IPS-20b (cell line): Measurements from ENCODE around the gene FUZ.

ENCODE experiments used
- H3K27ac ChIP-seq: one replicate; pipeline ENCODE4 v1.5.1; 2013; ENCODE audit warnings: low read length
- H3K27me3 ChIP-seq: 2 replicates; pipeline ENCODE4 v1.6.1; 2013; ENCODE audit warnings: mild to moderate bottlenecking, low read length, inconsistent platforms; ENCODE audit not compliant: insufficient read depth
- H3K36me3 ChIP-seq: 2 replicates; pipeline ENCODE4 v1.6.1; 2013; ENCODE audit warnings: low read depth, mild to moderate bottlenecking, inconsistent platforms, low read length, moderate library complexity; ENCODE audit not compliant: insufficient read depth
- H3K4me1 ChIP-seq: 2 replicates; pipeline ENCODE4 v1.6.1; 2013; ENCODE audit warnings: mild to moderate bottlenecking, control low read depth, inconsistent platforms, low read length, moderate library complexity; ENCODE audit not compliant: insufficient read depth
- H3K4me3 ChIP-seq: 2 replicates; pipeline ENCODE4 v1.5.1; 2013; ENCODE audit warnings: mild to moderate bottlenecking, low read length, inconsistent platforms
- H3K9ac ChIP-seq: 2 replicates; pipeline ENCODE4 v1.6.1; 2013; ENCODE audit warnings: low read depth, mild to moderate bottlenecking, inconsistent platforms, low read length, moderate library complexity
- H3K9me3 ChIP-seq: 2 replicates; pipeline ENCODE4 v1.6.1; 2013; ENCODE audit warnings: mild to moderate bottlenecking, low read depth, low read length, inconsistent platforms; ENCODE audit not compliant: insufficient read depth

The FUZ gene

DNA sequence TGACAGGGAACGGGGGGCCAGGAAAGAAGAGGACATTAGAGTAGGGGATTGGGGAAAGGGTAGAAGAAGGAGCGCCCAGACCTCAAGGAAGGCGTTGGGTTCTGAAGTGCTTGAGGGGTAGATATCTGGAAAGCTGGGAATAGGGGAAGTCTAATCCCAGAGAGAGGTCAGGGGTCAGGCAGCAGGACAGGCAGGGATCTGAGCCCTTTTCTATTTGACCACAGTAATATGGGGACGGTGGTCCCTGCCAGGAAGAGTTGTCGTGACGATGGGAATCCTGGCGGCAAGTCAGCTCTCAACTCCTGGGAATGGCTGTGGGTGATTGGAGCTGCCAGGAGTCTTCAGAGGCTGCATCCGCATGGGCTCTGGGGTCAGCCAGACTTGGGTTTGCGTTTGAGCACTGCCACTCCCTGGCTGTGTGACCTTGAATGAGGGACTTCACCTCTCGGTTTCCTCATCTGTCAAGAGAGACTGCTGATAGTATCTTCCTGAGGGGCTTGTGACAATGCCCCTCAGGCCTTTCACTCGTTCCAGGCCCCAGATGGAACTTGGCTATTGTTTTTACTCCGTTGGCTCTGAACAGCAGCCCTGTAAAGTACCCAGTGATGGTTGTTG lies 45.0 kb downstream of the FUZ start:
- Histone ChIP-seq H3K4me1 (peaks cover 3% of the 10 kb centered on the region; the same call in 1 of the 2 replicates), H3K9ac (peak overlapping the region; percentile 84; the same call in 1 of the 2 replicates), H3K4me3 (peak overlapping the region; percentile 90), H3K27ac (no peak overlapping the region), H3K36me3 (no peaks in the 10 kb centered on the region), H3K9me3 (no peaks in the 10 kb centered on the region), H3K27me3 (no peaks in the 10 kb centered on the region)

DNA sequence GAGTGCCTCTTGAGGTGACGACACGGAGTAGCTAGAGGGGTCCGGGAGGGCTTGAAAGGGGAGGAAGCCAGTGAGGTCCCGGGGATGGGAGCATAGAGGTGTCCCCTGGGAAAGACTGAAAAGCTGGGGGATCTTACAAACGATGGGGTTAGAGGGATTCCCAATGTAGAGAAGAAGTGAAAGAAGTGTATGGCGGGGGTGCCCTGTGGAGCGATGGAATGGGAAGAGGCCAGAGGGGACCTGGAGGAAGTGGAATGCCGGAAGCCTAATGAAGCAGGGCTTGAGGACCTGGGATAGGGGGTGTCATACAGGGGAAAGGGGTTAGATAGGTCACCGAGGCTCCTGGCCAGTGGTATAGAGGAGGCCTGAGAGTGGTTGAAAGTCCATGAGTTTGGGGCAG lies 45.7 kb downstream of the FUZ start:
- Histone ChIP-seq H3K4me1 (peaks cover 3% of the 10 kb centered on the region; the same call in 1 of the 2 replicates), H3K27ac (peak overlapping the region; percentile 49)

DNA sequence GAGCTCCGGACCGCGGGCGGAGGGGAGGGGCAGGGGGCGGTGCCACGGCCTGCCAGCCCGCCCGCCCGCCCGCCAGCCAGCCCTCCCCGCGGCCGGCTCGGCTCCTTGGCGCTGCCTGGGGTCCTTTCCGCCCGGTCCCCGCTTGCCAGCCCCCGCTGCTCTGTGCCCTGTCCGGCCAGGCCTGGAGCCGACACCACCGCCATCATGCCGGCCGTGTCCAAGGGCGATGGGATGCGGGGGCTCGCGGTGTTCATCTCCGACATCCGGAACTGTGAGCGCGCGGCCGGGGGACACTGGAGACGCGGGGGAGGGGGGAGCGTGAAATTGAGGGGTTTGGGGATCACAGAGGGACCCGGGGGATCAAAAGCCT lies 46.2 kb downstream of the FUZ start, which contains the start of gene AP2A1:
Gene AP2A1 (plus strand): TSS at position 72 of the 370 bp plus-strand sequence. CDS start 133 bp downstream, at position 205.
- H3K4me3 ChIP-seq, result peak within 1 kb of the TSS; percentile 90
- no peaks in the 10 kb centered on the region for H3K27me3 ChIP-seq
- H3K9ac ChIP-seq, result peak within 1 kb of the TSS; percentile 90
- H3K9me3 ChIP-seq, result no peaks in the 10 kb centered on the region
- peak within 1 kb of the TSS; percentile 88 for H3K27ac ChIP-seq
- peaks cover 3% of the 10 kb centered on the region; the same call in 1 of the 2 replicates for H3K4me1 ChIP-seq
- H3K36me3 ChIP-seq, result no peaks in the 10 kb centered on the region

More for the DNA sequence above, 45.7 kb downstream of the FUZ start:
- Histone ChIP-seq H3K9ac (peak overlapping the region; percentile 84; the same call in 1 of the 2 replicates), H3K9me3 (no peaks in the 10 kb centered on the region), H3K4me3 (peak overlapping the region; percentile 90), H3K36me3 (no peaks in the 10 kb centered on the region), H3K27me3 (no peaks in the 10 kb centered on the region)

DNA sequence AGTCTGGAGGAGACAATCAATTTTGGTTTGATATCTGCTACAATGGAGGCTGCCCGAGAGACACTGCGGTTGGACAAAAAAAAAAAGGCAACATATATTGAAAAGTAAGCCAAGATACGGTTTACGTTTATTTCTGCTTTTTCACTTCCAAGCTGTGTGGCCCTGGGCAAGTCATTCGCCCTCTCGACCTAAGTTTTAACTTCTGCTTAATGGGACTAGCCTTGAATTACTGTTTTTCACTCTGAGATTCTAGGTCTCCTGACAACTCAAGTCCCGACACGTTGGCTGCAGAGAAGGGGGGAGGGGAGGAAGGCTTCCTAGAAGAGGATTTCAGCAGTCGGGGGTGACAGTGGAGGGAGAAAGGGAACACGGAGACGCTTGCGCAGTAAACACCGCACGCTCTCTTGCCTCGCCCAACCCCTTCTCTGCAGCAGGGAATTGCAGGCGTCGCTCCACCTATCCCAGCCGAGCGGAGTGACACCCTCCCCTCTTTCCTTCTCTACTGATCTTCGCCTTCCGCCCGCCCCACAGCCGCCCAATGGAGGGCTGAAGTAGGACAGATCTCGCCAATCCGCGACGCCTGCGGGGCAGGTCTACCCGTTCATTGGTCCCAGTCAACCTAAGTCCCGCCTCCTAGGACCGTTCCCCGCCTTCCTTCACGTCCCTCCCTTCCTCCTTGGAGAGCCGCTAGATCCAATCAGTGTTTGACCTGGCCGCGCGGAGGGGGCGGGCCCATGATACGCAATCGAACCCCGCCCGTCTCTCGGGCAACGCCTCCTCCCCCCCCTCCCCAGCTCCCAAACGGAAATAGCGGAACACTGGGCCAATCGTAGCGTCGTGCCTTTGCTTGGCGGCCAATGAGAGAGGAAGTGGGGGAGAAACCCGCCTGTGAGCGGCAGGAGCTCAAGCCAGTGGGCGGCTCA lies 46.8 kb downstream of the FUZ start:
- Histone ChIP-seq H3K27ac (peak overlapping the region; percentile 88), H3K4me1 (peaks cover 3% of the 10 kb centered on the region; the same call in 1 of the 2 replicates), H3K27me3 (no peaks in the 10 kb centered on the region), H3K9me3 (no peaks in the 10 kb centered on the region), H3K4me3 (peak overlapping the region; percentile 62), H3K36me3 (no peaks in the 10 kb centered on the region), H3K9ac (peak overlapping the region; percentile 90)

DNA sequence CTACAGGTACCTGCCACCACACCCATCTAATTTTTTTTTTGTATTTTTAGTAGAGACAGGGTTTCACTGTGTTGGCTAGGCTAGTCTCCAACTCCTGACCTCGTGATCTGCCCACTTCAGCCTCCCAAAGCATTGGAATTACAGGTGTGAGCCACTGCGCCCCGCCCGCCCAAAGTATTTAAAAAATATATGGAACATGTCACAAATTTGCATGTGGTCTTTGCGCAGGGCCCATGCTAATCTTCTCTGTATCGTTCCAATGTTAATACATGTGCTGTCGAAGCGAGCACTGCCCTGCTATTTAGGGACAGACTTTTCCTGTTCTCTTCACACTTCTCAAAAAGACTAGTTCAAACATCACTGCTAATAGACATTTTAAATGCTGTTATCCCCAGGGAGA lies 48.8 kb downstream of the FUZ start:
- Histone ChIP-seq H3K9ac (no peak overlapping the region), H3K36me3 (no peaks in the 10 kb centered on the region), H3K4me1 (peaks cover 3% of the 10 kb centered on the region; the same call in 1 of the 2 replicates), H3K27ac (no peak overlapping the region), H3K27me3 (no peaks in the 10 kb centered on the region), H3K4me3 (no peak overlapping the region), H3K9me3 (no peaks in the 10 kb centered on the region)

DNA sequence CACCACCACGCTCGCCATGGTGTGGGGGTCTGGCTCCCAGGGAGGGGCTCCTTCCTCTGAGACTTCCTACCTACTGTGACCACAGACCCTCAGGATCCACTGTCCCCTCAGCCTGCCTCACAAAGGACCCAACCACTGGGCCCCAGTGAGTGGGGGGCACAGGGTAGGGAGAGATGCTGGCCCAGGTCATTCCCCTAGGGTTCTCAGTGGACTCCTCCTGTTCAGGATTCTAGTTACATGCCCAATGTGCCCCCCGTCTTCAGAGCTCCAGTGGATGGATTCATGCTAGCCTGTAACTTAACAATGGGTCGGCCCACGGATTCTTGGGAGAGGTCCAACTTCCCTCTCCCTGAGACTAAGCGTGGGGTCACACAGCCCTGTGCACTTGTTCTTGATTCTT lies 49.9 kb downstream of the FUZ start, which contains the start of gene TSKS:
Gene TSKS (minus strand): TSS at position 77 of the 400 bp plus-strand sequence. CDS start 59 bp downstream, at position 18.
- Histone ChIP-seq H3K4me1 (peaks cover 3% of the 10 kb centered on the region; the same call in 1 of the 2 replicates), H3K27me3 (no peaks in the 10 kb centered on the region), H3K9me3 (no peaks in the 10 kb centered on the region), H3K36me3 (no peaks in the 10 kb centered on the region), H3K27ac (no peak within 1 kb of the TSS), H3K9ac (no peak within 1 kb of the TSS), H3K4me3 (no peak within 1 kb of the TSS)

DNA sequence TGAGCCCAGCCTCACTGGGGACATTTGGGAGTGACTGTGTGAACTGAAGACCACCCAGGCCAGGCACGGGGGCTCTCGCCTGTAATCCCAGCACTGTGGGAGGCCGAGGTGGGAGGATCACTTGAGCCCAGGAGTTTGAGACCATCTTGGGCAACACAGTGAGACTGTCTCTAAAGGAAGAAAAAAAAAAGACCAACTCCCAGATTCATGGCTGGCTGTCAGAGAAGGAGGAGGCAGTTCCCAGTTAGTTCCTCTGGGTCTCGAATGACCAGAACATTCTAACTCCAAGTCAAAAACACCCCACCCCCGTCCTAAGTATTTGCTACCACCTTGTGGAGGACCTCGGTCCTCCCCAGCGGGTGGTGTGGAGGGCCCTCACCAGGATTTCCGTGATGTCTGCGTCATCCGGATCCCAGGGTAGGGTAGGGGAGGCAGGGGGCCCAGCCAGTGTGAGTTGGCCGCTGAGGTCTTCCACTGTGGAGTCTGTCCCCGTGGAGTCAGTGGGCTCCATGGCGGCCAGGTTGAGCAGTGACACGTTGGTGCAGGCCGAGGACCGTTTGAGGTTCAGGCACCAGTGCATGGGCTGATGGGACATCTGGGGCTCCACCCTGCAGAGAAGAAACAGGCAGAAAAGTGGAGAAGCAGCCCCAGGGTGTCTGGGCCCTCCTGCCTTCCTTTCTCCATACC lies 51.3 kb downstream of the FUZ start:
- H3K9ac ChIP-seq, result no peak overlapping the region

DNA sequence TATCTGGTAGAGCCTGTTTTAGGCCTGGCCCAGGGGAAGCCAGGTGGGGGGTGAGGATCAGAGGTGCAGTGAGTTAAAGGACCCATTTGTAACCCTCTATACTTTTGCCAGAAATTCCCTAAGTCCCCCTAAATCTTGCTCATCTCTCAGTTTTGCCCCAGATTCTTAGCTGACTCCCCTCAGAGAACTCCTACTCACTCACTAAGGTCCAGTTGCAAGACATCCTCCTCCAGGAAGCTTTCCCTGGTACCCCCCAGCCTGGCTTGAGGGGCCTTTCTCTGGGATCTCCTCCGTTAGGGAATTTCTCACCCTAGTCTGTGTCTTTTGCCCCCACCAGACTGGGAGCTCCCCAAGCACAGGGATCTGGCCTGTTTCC lies 51.9 kb downstream of the FUZ start:
- Histone ChIP-seq H3K9ac (no peak overlapping the region), H3K36me3 (no peaks in the 10 kb centered on the region), H3K4me1 (peaks cover 3% of the 10 kb centered on the region; the same call in 1 of the 2 replicates), H3K9me3 (no peaks in the 10 kb centered on the region), H3K4me3 (no peak overlapping the region), H3K27me3 (no peaks in the 10 kb centered on the region; the same call in 1 of the 2 replicates), H3K27ac (no peak overlapping the region)

More for the DNA sequence above, 51.3 kb downstream of the FUZ start:
- Histone ChIP-seq H3K4me1 (peaks cover 3% of the 10 kb centered on the region; the same call in 1 of the 2 replicates), H3K27ac (no peak overlapping the region), H3K36me3 (no peaks in the 10 kb centered on the region), H3K4me3 (no peak overlapping the region), H3K9me3 (no peaks in the 10 kb centered on the region), H3K27me3 (no peaks in the 10 kb centered on the region; the same call in 1 of the 2 replicates)

DNA sequence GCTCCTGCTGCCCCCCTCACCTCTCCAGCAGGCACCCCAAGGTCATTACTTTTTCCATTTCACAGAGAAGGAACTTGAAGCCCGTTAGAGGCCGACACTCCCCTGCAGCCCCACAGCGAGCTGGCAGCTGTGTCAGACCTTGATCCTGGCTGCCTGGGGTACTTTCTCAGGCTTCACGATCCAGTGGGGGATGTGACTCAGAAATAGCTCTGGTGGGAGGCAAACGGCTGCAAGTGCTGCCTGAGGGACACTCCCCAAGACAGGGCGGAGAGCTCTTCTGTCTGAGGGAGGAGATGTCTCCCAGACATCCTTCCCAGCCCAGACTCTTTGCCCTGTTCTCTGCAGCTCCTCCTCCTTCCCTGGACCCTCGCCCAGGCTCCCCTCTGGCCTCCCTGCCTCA lies 54.8 kb downstream of the FUZ start:
- no peaks in the 10 kb centered on the region for H3K9me3 ChIP-seq
- no peak overlapping the region for H3K27ac ChIP-seq
- H3K9ac ChIP-seq, result peak overlapping the region; percentile 37; the same call in 1 of the 2 replicates
- no peaks in the 10 kb centered on the region; the same call in 1 of the 2 replicates for H3K27me3 ChIP-seq
- no peak overlapping the region for H3K4me3 ChIP-seq
- no peaks in the 10 kb centered on the region for H3K36me3 ChIP-seq
- no peaks in the 10 kb centered on the region for H3K4me1 ChIP-seq
